HL-60 (cell line): Measurements from ENCODE around the gene KCNH4.

Experiments used
- DNase-seq, 2 experiments: peaks; one replicate each; pipeline ENCODE4 v3.0.0-alpha.2; 2010 to 2020; ENCODE audit warnings: low read depth in 1 of 2, low spot score in 1 of 2
- H3K27ac ChIP-seq: fragments of 250-450 bp; sonication (Bioruptor Pico); replicated peaks from 2 replicates; pipeline ENCODE4 v1.5.1; 2020; ENCODE audit warnings: mild to moderate bottlenecking, moderate library complexity
- H3K27me3 ChIP-seq: fragments of 250-450 bp; sonication (Bioruptor Pico); 2 replicates; pipeline ENCODE4 v1.5.1; 2021; ENCODE audit warnings: mild to moderate bottlenecking, moderate library complexity; ENCODE audit not compliant: insufficient read depth, poor library complexity, severe bottlenecking
- H3K4me3 ChIP-seq: replicated peaks from 2 replicates; pipeline ENCODE4 v1.5.1; 2011; ENCODE audit warnings: mild to moderate bottlenecking, control low read depth, low read length; ENCODE audit not compliant: insufficient read depth
- CTCF ChIP-seq: IDR thresholded peaks from one replicate; pipeline ENCODE4 v1.5.1; 2011; ENCODE audit warnings: low read length, control low read depth, inconsistent platforms; ENCODE audit not compliant: insufficient read depth
- GABPA ChIP-seq: IDR thresholded peaks from 2 replicates; pipeline ENCODE4 v1.6.1; 2012; ENCODE audit warnings: low read depth
- POLR2AphosphoS5 ChIP-seq: IDR thresholded peaks from 2 replicates; pipeline ENCODE4 v1.6.1; 2012; ENCODE audit warnings: low read depth
- REST ChIP-seq: IDR thresholded peaks from 2 replicates; pipeline ENCODE4 v1.6.1; 2012; ENCODE audit warnings: low read depth; ENCODE audit not compliant: insufficient replicate concordance
- SPI1 ChIP-seq: IDR thresholded peaks from 2 replicates; pipeline ENCODE4 v1.6.1; 2012; ENCODE audit warnings: low read depth, mild to moderate bottlenecking, borderline replicate concordance

The KCNH4 gene

DNA sequence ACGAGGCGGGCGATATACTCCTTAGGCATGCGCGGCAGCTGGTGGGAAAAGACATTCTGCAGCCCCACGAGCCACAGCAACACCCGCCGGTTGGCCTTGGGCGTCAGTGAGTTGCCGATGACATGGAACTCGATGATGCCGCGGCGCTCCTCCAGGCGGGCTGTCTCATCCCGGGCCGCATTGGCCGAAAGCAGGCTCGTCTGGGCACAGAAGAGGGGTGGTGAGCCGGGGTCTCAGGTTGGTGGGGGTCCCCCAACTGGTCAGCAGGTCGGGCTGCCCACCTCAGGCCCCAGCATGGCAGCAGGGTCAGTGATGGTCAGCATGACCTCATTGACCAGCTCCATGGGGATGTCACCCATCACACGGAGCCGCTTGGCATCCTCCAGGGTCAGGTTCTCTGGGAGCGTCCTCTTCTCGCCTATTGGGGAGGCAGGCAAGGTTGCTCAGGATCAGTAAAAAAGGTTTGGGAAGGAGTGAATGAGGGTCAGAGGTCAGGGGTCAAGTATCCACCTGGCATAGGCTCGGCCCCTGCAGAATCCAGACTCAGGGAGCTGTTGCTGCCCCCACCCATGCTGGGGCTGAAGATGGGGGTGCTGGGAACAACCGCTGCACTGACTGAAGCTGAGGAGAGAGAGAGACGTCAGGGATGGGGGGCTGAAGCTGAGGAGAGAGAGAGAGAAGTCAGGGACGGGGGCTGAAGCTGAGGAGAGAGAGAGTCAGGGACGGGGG lies 63.4 kb downstream of the KCNH4 start:
- Histone ChIP-seq H3K27ac (no peak overlapping the region), H3K4me3 (no peak overlapping the region), H3K27me3 (no peaks in the 10 kb centered on the region)
- TF ChIP-seq GABPA (no peak), CTCF (no peak), REST (no peak), POLR2AphosphoS5 (no peak), SPI1 (no peak)
- no peak for DNase-seq

DNA sequence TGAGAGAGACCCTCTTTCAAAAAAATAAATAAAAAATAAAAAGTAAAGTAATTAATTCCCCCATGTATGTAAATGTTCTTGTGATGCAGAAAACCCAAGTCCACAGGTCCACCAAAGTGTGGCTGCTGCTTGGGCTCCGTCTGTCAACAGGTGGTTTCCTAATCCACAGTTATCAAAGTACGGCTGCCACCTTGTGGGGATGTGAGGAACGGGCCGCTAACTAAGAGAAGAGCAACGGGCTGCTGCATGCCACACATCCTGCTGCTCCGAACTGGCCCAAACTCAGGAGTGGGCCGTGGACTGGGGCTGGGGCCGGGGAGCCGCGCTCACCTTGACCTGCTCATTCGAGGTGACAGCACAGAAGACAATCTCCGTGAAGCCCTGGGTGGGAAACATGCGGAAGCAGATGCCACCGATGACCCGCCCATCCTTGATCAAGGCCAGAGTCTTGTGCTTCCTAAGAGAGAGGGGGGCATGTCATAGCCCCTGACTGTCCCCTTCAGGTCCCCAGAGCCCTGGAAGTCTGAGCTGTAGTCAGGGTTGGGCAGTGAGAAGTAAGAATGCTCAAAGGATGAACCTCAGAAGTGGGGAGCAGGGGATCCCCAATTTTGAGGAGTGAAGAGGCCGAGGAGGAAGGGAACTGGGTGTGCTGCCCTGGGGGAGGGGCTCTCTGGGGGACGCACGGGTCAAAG lies 64.1 kb downstream of the KCNH4 start:
- no peak overlapping the region for H3K27ac ChIP-seq
- no peaks in the 10 kb centered on the region for H3K27me3 ChIP-seq
- TF ChIP-seq GABPA, result no peak
- TF ChIP-seq POLR2AphosphoS5, result no peak
- TF ChIP-seq SPI1, result no peak
- peak; percentile 59 for TF ChIP-seq CTCF
- no peak overlapping the region for H3K4me3 ChIP-seq
- peak in 1 of 2 experiments; percentile 84 for DNase-seq

GRCh38 chr17:42114118-42114517 lies 66.8 kb downstream of the KCNH4 start:
- H3K27ac ChIP-seq, result no peak overlapping the region

More at GRCh38 chr17:42114118-42114517, 66.8 kb downstream of the KCNH4 start:
- H3K27me3 ChIP-seq, result no peaks in the 10 kb centered on the region
- TF ChIP-seq REST (no peak), POLR2AphosphoS5 (no peak), SPI1 (no peak), CTCF (no peak), GABPA (no peak)
- no peak overlapping the region for H3K4me3 ChIP-seq
- DNase-seq, result no peak
